VCaP (cell line): ENCODE results near the gene METTL1.

Experiments
- H3K27ac ChIP-seq: fragments of 450-650 bp; 2 replicates; pipeline ENCODE4 v1.5.1; 2017
- CTCF ChIP-seq: fragments of 450-650 bp; conservative IDR thresholded peaks from 2 replicates; pipeline ENCODE4 v1.5.1; 2017; ENCODE audit warnings: mild to moderate bottlenecking, moderate library complexity

METTL1 gene

GRCh38 chr12:57806677-57807076 is 34.8 kb upstream of the METTL1 start:
- TF ChIP-seq CTCF = no peak
- no peak overlapping the region for H3K27ac ChIP-seq

- TF ChIP-seq CTCF = peak; percentile 89
- peak overlapping the region; percentile 37 for H3K27ac ChIP-seq
Observed at GRCh38 chr12:57803319-57803893, 31.5 kb upstream of the METTL1 start.

- H3K27ac ChIP-seq = peak overlapping the region; percentile 37; the same call in 1 of the 2 replicates
Observed at GRCh38 chr12:57802607-57803006, 30.7 kb upstream of the METTL1 start.

GRCh38 chr12:57800965-57801364 is 29.1 kb upstream of the METTL1 start:
- H3K27ac ChIP-seq = no peak overlapping the region

More at GRCh38 chr12:57802607-57803006, 30.7 kb upstream of the METTL1 start:
- no peak for TF ChIP-seq CTCF

GRCh38 chr12:57797933-57798332 is 26.0 kb upstream of the METTL1 start:
- TF ChIP-seq CTCF = no peak
- H3K27ac ChIP-seq = no peak overlapping the region

More at GRCh38 chr12:57800965-57801364, 29.1 kb upstream of the METTL1 start:
- TF ChIP-seq CTCF = no peak

- no peak for TF ChIP-seq CTCF
Observed at GRCh38 chr12:57796996-57797395, 25.1 kb upstream of the METTL1 start.

GRCh38 chr12:57795354-57795753 is 23.4 kb upstream of the METTL1 start:
- H3K27ac ChIP-seq = no peak overlapping the region
- TF ChIP-seq CTCF = no peak

More at GRCh38 chr12:57796996-57797395, 25.1 kb upstream of the METTL1 start:
- H3K27ac ChIP-seq = no peak overlapping the region
